GM23248 (cell line): Measurements from ENCODE around the gene PHPT1. TPM values are rescaled to one million over a fixed set of nuclear protein-coding genes. Genes with fewer than 3 reads are reported as not detected.

Source experiments
- DNase-seq: peaks from one replicate; pipeline ENCODE4 v3.0.0-alpha.2; 2015
- H2AFZ ChIP-seq: fragments of 200-600 bp; sonication (generic); 2 replicates; pipeline ENCODE4 v1.6.1; 2016; ENCODE audit warnings: antibody characterized with exemption
- H3F3A ChIP-seq: fragments of 200-600 bp; sonication (generic); 2 replicates; pipeline ENCODE4 v1.6.1; 2016; ENCODE audit warnings: mild to moderate bottlenecking, antibody characterized with exemption, mixed run types; ENCODE audit not compliant: insufficient read depth
- H3K27ac ChIP-seq: fragments of 200-600 bp; sonication (generic); 2 replicates; pipeline ENCODE4 v1.5.1; 2016; ENCODE audit warnings: mild to moderate bottlenecking
- H3K27me3 ChIP-seq: fragments of 200-600 bp; sonication (generic); replicated peaks from 2 replicates; pipeline ENCODE4 v1.6.1; 2016; ENCODE audit warnings: mild to moderate bottlenecking; ENCODE audit not compliant: insufficient read depth
- H3K36me3 ChIP-seq: fragments of 200-600 bp; sonication (generic); 2 replicates; pipeline ENCODE4 v1.6.1; 2016; ENCODE audit warnings: low read depth, mild to moderate bottlenecking
- H3K4me1 ChIP-seq: fragments of 200-600 bp; sonication (generic); 2 replicates; pipeline ENCODE4 v1.6.1; 2016; ENCODE audit warnings: mild to moderate bottlenecking; ENCODE audit not compliant: insufficient read depth
- H3K4me2 ChIP-seq: fragments of 200-600 bp; sonication (generic); one replicate; pipeline ENCODE4 v1.6.1; 2016; ENCODE audit warnings: mild to moderate bottlenecking; ENCODE audit not compliant: unreplicated experiment
- H3K4me3 ChIP-seq: fragments of 200-600 bp; sonication (generic); 2 replicates; pipeline ENCODE4 v1.5.1; 2016; ENCODE audit warnings: mild to moderate bottlenecking
- H3K79me2 ChIP-seq: fragments of 200-600 bp; sonication (generic); 2 replicates; pipeline ENCODE4 v1.6.1; 2016; ENCODE audit warnings: mild to moderate bottlenecking; ENCODE audit not compliant: insufficient read depth
- H3K9ac ChIP-seq: fragments of 200-600 bp; sonication (generic); 2 replicates; pipeline ENCODE4 v1.6.1; 2016; ENCODE audit warnings: mild to moderate bottlenecking
- H3K9me2 ChIP-seq: fragments of 200-600 bp; sonication (generic); 2 replicates; pipeline ENCODE4 v1.6.1; 2016; ENCODE audit warnings: mixed run types, mild to moderate bottlenecking, moderate library complexity; ENCODE audit not compliant: insufficient read depth
- H3K9me3 ChIP-seq: fragments of 200-600 bp; sonication (generic); one replicate; pipeline ENCODE4 v1.6.1; 2017; ENCODE audit warnings: low read depth
- H4K20me1 ChIP-seq: fragments of 200-600 bp; sonication (generic); 2 replicates; pipeline ENCODE4 v1.6.0; 2016; ENCODE audit not compliant: insufficient read depth
- EZH2 ChIP-seq: fragments of 200-600 bp; sonication (generic); IDR thresholded peaks from 2 replicates; pipeline ENCODE4 v1.6.1; 2018; ENCODE audit warnings: antibody characterized with exemption, mild to moderate bottlenecking; ENCODE audit not compliant: insufficient read depth, poor library complexity, severe bottlenecking
- EZH2phosphoT487 ChIP-seq: fragments of 200-600 bp; sonication (generic); IDR thresholded peaks from 2 replicates; pipeline ENCODE4 v1.6.1; 2018; ENCODE audit warnings: antibody characterized with exemption, moderate library complexity, mild to moderate bottlenecking, low read depth; ENCODE audit not compliant: insufficient read depth
- WGBS, 2 experiments: methylation state at CpG; one replicate each; pipeline ENCODE4 v1.1.6; 2015 to 2017; ENCODE audit warnings: low lambda C conversion rate in 2 of 2, low coverage in 1 of 2; ENCODE audit errors: missing lambda C conversion rate in 2 of 2; 5-methylcytosine and 5-hydroxymethylcytosine counted together
- in situ Hi-C: fragments of 300-500 bp; cut with MboI; formaldehyde crosslinking; loops from 2 replicates; pipeline ENCODE4 v1.15.0; 2020
- polyA plus RNA-seq: library from polyadenylated mRNA; unstranded; fragments of >200 nt; fragmentation: Nextera tagmentation; extraction: Ambion mirVana; gene quantifications from 2 replicates; pipeline ENCODE4 v1.2.1, GENCODE V29; 2016
- total RNA-seq: library from RNA; depleted of rRNA; stranded (reverse); fragments of >200 nt; shearing (Covaris generic); gene quantifications from 2 replicates; pipeline ENCODE4 v1.2.3, GENCODE V29; 2014

Gene PHPT1
- total and polyA plus RNA-seq, 2 experiments from 2014 or later = 84.6 to 302 TPM

GRCh38 chr9:136826703-136827582, 22.3 kb upstream of the PHPT1 start:
- TF ChIP-seq EZH2 = no peak
- H3K4me3 ChIP-seq = no peak overlapping the region
- H3K4me1 ChIP-seq = no peaks in the 10 kb centered on the region
- no peaks in the 10 kb centered on the region for H4K20me1 ChIP-seq
- no peak for DNase-seq
- no peaks in the 10 kb centered on the region for H3K9me2 ChIP-seq
- WGBS, 2 experiments = 89 to 93% methylated on average over 18 to 24 of the region's 24 CpGs
- H3F3A ChIP-seq = no peaks in the 10 kb centered on the region
- in situ Hi-C loops = no loop called here
- H3K9me3 ChIP-seq = no peaks in the 10 kb centered on the region
- no peak overlapping the region for H3K27ac ChIP-seq
- H3K27me3 ChIP-seq = no peaks in the 10 kb centered on the region
- no peak overlapping the region for H3K9ac ChIP-seq
- H3K36me3 ChIP-seq = no peaks in the 10 kb centered on the region
- no peaks in the 10 kb centered on the region for H3K79me2 ChIP-seq
- no peak overlapping the region for H2AFZ ChIP-seq
- H3K4me2 ChIP-seq = no peak overlapping the region

- H3K4me3 ChIP-seq = no peak overlapping the region
- H4K20me1 ChIP-seq = no peaks in the 10 kb centered on the region
- H3F3A ChIP-seq = no peaks in the 10 kb centered on the region
- H3K9ac ChIP-seq = no peak overlapping the region
- TF ChIP-seq EZH2phosphoT487 (no peak), EZH2 (no peak)
- no peak overlapping the region for H2AFZ ChIP-seq
- H3K9me3 ChIP-seq = no peaks in the 10 kb centered on the region
- DNase-seq = no peak
- in situ Hi-C loops = no loop called here
- H3K79me2 ChIP-seq = no peaks in the 10 kb centered on the region
- H3K27me3 ChIP-seq = no peaks in the 10 kb centered on the region
- H3K4me2 ChIP-seq = no peak overlapping the region
- 95 to 97% methylated on average over 12 to 14 of the region's 14 CpGs for WGBS, 2 experiments
- H3K36me3 ChIP-seq = no peaks in the 10 kb centered on the region
- no peaks in the 10 kb centered on the region for H3K4me1 ChIP-seq
- no peaks in the 10 kb centered on the region for H3K9me2 ChIP-seq
- no peak overlapping the region for H3K27ac ChIP-seq
These were observed 21.3 kb upstream of the PHPT1 start for GRCh38 chr9:136827794-136828473.

GRCh38 chr9:136828474-136829140, 20.6 kb upstream of the PHPT1 start:
- no peaks in the 10 kb centered on the region for H3K27me3 ChIP-seq
- no peaks in the 10 kb centered on the region for H3K36me3 ChIP-seq
- H4K20me1 ChIP-seq = no peaks in the 10 kb centered on the region
- no peak overlapping the region for H3K9ac ChIP-seq
- TF ChIP-seq EZH2 = no peak
- no peak for TF ChIP-seq EZH2phosphoT487
- H3K4me1 ChIP-seq = no peaks in the 10 kb centered on the region
- no peak overlapping the region for H3K4me2 ChIP-seq
- no peak for DNase-seq
- no peak overlapping the region for H2AFZ ChIP-seq
- H3F3A ChIP-seq = no peaks in the 10 kb centered on the region
- H3K4me3 ChIP-seq = no peak overlapping the region
- no peak overlapping the region for H3K27ac ChIP-seq
- WGBS, 2 experiments = 92 to 94% methylated on average over 31 of the region's 31 CpGs
- in situ Hi-C loops = no loop called here
- no peaks in the 10 kb centered on the region for H3K9me3 ChIP-seq
- H3K79me2 ChIP-seq = no peaks in the 10 kb centered on the region
- H3K9me2 ChIP-seq = no peaks in the 10 kb centered on the region

- no peaks in the 10 kb centered on the region for H3K9me2 ChIP-seq
- in situ Hi-C loops = no loop called here
- no peak overlapping the region for H3K4me3 ChIP-seq
- no peak for DNase-seq
- H3K27me3 ChIP-seq = no peaks in the 10 kb centered on the region
- no peak overlapping the region for H2AFZ ChIP-seq
- H3K27ac ChIP-seq = no peak overlapping the region
- H3K4me1 ChIP-seq = no peaks in the 10 kb centered on the region
- no peak for TF ChIP-seq EZH2
- TF ChIP-seq EZH2phosphoT487 = no peak
- no peak overlapping the region for H3K9ac ChIP-seq
- no peak overlapping the region for H3K4me2 ChIP-seq
- H3K79me2 ChIP-seq = no peaks in the 10 kb centered on the region
- WGBS, 2 experiments = 89 to 91% methylated on average over 14 of the region's 14 CpGs
- no peaks in the 10 kb centered on the region for H3K9me3 ChIP-seq
- H3K36me3 ChIP-seq = no peaks in the 10 kb centered on the region
- no peaks in the 10 kb centered on the region for H3F3A ChIP-seq
- H4K20me1 ChIP-seq = no peaks in the 10 kb centered on the region
These were observed 19.8 kb upstream of the PHPT1 start for GRCh38 chr9:136829412-136829811.
